Gastrocnemius medialis (tissue), 4 donors: Measurements from ENCODE around the gene FBXO2. TPM values are rescaled to one million over a fixed set of nuclear protein-coding genes. Genes with fewer than 3 reads are reported as not detected.

Experiments
- ATAC-seq, 2 donors: fragments of 150-250 bp; one replicate each; pipeline ENCODE4 v1.9.1; 2016
- DNase-seq, 2 donors: peaks; one replicate each; pipeline ENCODE4 v3.0.0-alpha.2; 2019
- H3K27ac ChIP-seq, 4 donors: fragments of 200-600 bp; sonication (generic); 1 replicate in 1 of 4; 2 replicates in 3 of 4; pipeline ENCODE4 v1.5.1; 2016 to 2018; ENCODE audit warnings: mild to moderate bottlenecking in 2 of 4, moderate library complexity in 1 of 4
- H3K27me3 ChIP-seq, 3 donors: fragments of 200-600 bp; sonication (generic) in 2 of 3; 1 replicate in 1 of 3; 2 replicates in 2 of 3; pipeline versions ENCODE4 v1.5.1 to v1.6.0; 2016 to 2019; ENCODE audit warnings: mild to moderate bottlenecking in 1 of 3, moderate library complexity in 1 of 3
- H3K36me3 ChIP-seq, 2 donors: fragments of 200-600 bp; sonication (generic) in 1 of 2; one replicate each; pipeline ENCODE4 v1.5.1; 2017 to 2018
- H3K4me1 ChIP-seq, 2 donors: fragments of 200-600 bp; sonication (generic) in 1 of 2; one replicate each; pipeline ENCODE4 v1.5.1; 2016 to 2017; ENCODE audit warnings: mild to moderate bottlenecking in 2 of 2
- H3K4me3 ChIP-seq, 4 donors: fragments of 200-600 bp; sonication (generic) in 3 of 4; 1 replicate in 1 of 4; 2 replicates in 3 of 4; pipeline ENCODE4 v1.5.1; 2016 to 2019; ENCODE audit warnings: mild to moderate bottlenecking in 2 of 4
- H3K9me3 ChIP-seq, 3 donors: fragments of 200-600 bp; sonication (generic) in 2 of 3; 1 replicate in 1 of 3; 2 replicates in 2 of 3; pipeline ENCODE4 v1.5.1; 2016 to 2019
- POLR2A ChIP-seq, 2 donors: fragments of 450-650 bp; IDR thresholded peaks; one replicate each; pipeline ENCODE4 v1.6.1; 2017; ENCODE audit warnings: antibody characterized with exemption in 2 of 2, mild to moderate bottlenecking in 2 of 2, moderate library complexity in 2 of 2
- in situ Hi-C, 4 donors: fragments of 200-750 bp; cut with MboI; loops; one replicate each; pipeline versions ENCODE4 v1.15.0 to v1.8.0; 2017; ENCODE audit warnings: low sequenced_read_pairs in 4 of 4
- intact Hi-C: fragments of 100-400 bp; cut with DNase I; formaldehyde crosslinking; loops from one replicate; pipeline ENCODE4 v1.15.1; 2023; ENCODE audit warnings: low total_unique reads
- total RNA-seq, 4 donors: library from RNA; depleted of rRNA; stranded (reverse); fragments of >200 nt; gene quantifications; one replicate each; pipeline versions ENCODE4 v1.1.0 to v1.2.3, GENCODE V29; 2016
- TF ChIP-seq, protein P1 (sequence below), 5 experiments: fragments of 450-650 bp in 3 of 5; fragments of 200-600 bp in 2 of 5; sonication (generic) in 2 of 5; IDR thresholded peaks in 4 of 5; conservative IDR thresholded peaks in 1 of 5; 1 replicate in 4 of 5; 2 replicates in 1 of 5; pipeline ENCODE4 v1.5.1; 2016 to 2019; ENCODE audit warnings: antibody characterized with exemption in 5 of 5, mild to moderate bottlenecking in 3 of 5, moderate library complexity in 3 of 5

Gene FBXO2
- total RNA-seq, 4 donors from 2014 or later = 2.0 to 20.8 (median 4.8) TPM

DNA sequence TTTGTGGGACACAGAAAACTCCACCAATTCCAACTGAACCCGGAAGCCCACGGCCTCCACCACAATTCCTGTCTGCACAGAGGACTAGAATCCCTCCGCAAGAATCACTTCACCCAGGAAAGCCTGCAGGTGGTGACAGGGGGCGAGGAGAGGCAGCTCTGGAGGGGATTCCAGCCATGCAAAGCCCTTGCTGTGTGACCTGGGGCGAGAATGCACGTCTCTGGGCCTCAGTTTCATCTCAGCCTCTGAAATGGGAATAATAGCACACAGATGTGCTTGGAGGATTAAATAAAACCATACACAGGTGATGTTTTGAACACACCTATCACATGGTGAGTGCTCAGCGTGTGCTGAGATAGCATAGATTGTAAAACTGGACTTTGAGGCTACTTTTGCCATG is 14.1 kb downstream of the FBXO2 start:
- intact Hi-C loops = loop anchor here (5.0 kb wide), 1 partner anchor 303 kb away; no protein-coding TSS in a partner anchor

DNA sequence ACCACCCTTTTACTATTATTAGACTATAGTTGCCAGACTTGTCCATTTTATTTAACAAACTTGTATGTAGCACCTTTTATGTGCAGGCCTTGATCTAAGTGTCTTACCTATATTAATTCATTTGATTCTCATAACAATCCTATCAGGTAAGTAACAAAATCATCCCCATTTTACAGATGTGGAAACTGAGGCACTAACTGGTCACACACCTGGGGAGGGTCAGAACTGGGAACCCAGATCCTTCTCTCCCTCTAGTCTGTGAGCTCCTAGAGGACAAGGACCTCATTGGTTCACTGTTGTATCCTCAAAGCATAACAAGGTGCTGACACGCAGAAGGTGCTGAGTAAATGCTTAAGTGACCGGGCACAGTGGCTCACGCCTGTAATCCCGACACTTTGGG is 14.9 kb downstream of the FBXO2 start:
- in situ Hi-C loops (loop anchor here in 3 of 4 donors (25.0 kb wide), 4 partner anchors 302 to 602 kb away; partner anchors contain the start of gene MASP2 (in 1 of the 3)), intact Hi-C loops (no loop called here)
- ATAC-seq = no peak
- TF ChIP-seq POLR2A (IDR thresholded peaks at IDR 0.05) = no peak
- TF ChIP-seq, protein P1, sequence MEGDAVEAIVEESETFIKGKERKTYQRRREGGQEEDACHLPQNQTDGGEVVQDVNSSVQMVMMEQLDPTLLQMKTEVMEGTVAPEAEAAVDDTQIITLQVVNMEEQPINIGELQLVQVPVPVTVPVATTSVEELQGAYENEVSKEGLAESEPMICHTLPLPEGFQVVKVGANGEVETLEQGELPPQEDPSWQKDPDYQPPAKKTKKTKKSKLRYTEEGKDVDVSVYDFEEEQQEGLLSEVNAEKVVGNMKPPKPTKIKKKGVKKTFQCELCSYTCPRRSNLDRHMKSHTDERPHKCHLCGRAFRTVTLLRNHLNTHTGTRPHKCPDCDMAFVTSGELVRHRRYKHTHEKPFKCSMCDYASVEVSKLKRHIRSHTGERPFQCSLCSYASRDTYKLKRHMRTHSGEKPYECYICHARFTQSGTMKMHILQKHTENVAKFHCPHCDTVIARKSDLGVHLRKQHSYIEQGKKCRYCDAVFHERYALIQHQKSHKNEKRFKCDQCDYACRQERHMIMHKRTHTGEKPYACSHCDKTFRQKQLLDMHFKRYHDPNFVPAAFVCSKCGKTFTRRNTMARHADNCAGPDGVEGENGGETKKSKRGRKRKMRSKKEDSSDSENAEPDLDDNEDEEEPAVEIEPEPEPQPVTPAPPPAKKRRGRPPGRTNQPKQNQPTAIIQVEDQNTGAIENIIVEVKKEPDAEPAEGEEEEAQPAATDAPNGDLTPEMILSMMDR (IDR thresholded peaks at IDR 0.05 in 4 of 5, conservative IDR thresholded peaks at IDR 0.05 in 1 of 5) = no peak
- H3K27ac ChIP-seq = no peak overlapping the region
- no peaks in the 10 kb centered on the region for H3K4me1 ChIP-seq
- no peaks in the 10 kb centered on the region for H3K9me3 ChIP-seq
- no peak for DNase-seq
- no peak overlapping the region for H3K4me3 ChIP-seq
- H3K36me3 ChIP-seq = no peaks in the 10 kb centered on the region
- peaks cover 0 to 4% (median 0%) of the 10 kb centered on the region in 3 donors for H3K27me3 ChIP-seq

More for the DNA sequence above, 14.1 kb downstream of the FBXO2 start:
- Histone ChIP-seq H3K9me3 (no peaks in the 10 kb centered on the region), H3K27me3 (peaks cover 0 to 4% (median 0%) of the 10 kb centered on the region in 3 donors), H3K4me3 (no peak overlapping the region), H3K4me1 (no peaks in the 10 kb centered on the region), H3K27ac (no peak overlapping the region), H3K36me3 (no peaks in the 10 kb centered on the region)
- no peak for TF ChIP-seq POLR2A (IDR thresholded peaks at IDR 0.05)
- TF ChIP-seq, protein P1 (IDR thresholded peaks at IDR 0.05 in 4 of 5, conservative IDR thresholded peaks at IDR 0.05 in 1 of 5) = no peak
- DNase-seq (no peak), ATAC-seq (no peak)
- in situ Hi-C loops = loop anchor here (5.0 to 25.0 kb wide), 7 partner anchors 303 to 605 kb away; partner anchors contain the start of gene MASP2 (in 1 of the 4)

GRCh38 chr1:11638121-11638520 is 16.1 kb downstream of the FBXO2 start:
- H3K27ac ChIP-seq = no peak overlapping the region
- H3K4me3 ChIP-seq = no peak overlapping the region
- H3K36me3 ChIP-seq = no peaks in the 10 kb centered on the region
- in situ Hi-C loops = loop anchor here in 3 of 4 donors (25.0 kb wide), 4 partner anchors 301 to 601 kb away; partner anchors contain the start of gene MASP2 (in 1 of the 3)
- intact Hi-C loops = no loop called here
- TF ChIP-seq, protein P1 (IDR thresholded peaks at IDR 0.05 in 4 of 5, conservative IDR thresholded peaks at IDR 0.05 in 1 of 5) = no peak
- no peak for TF ChIP-seq POLR2A (IDR thresholded peaks at IDR 0.05)
- no peak for DNase-seq
- ATAC-seq = no peak
- H3K4me1 ChIP-seq = no peaks in the 10 kb centered on the region
- peaks cover 0 to 7% (median 4%) of the 10 kb centered on the region in 3 donors for H3K27me3 ChIP-seq
- H3K9me3 ChIP-seq = no peaks in the 10 kb centered on the region

GRCh38 chr1:11634365-11635192 is 19.6 kb downstream of the FBXO2 start:
- ATAC-seq = no peak
- intact Hi-C loops = no loop called here

More at GRCh38 chr1:11634365-11635192, 19.6 kb downstream of the FBXO2 start:
- no peaks in the 10 kb centered on the region for H3K9me3 ChIP-seq
- in situ Hi-C loops = loop anchor here in 3 of 4 donors (25.0 kb wide), 4 partner anchors 297 to 597 kb away; partner anchors contain the start of gene MASP2 (in 1 of the 3)
- H3K27ac ChIP-seq = no peak overlapping the region
- no peaks in the 10 kb centered on the region for H3K36me3 ChIP-seq
- no peak for TF ChIP-seq POLR2A (IDR thresholded peaks at IDR 0.05)
- TF ChIP-seq, protein P1 (IDR thresholded peaks at IDR 0.05 in 4 of 5, conservative IDR thresholded peaks at IDR 0.05 in 1 of 5) = no peak
- DNase-seq = no peak
- H3K4me3 ChIP-seq = no peak overlapping the region
- no peaks in the 10 kb centered on the region for H3K4me1 ChIP-seq
- H3K27me3 ChIP-seq = peaks cover 7 to 11% (median 10%) of the 10 kb centered on the region in 3 donors
